SK-N-MC (cell line): ENCODE measurements around the gene ZNF8.

ENCODE experiments used
- DNase-seq: peaks from one replicate; pipeline ENCODE4 v3.0.0-alpha.2; 2011; ENCODE audit warnings: low read depth, low spot score
- H3K27ac ChIP-seq: fragments of 200-600 bp; sonication (generic); 2 replicates; pipeline ENCODE4 v1.5.1; 2016; ENCODE audit warnings: mixed run types
- H3K36me3 ChIP-seq: fragments of 200-600 bp; sonication (generic); 2 replicates; pipeline ENCODE4 v1.6.1; 2017; ENCODE audit warnings: antibody characterized with exemption, low read length, mixed read lengths; ENCODE audit not compliant: insufficient read depth
- H3K4me3 ChIP-seq: fragments of 200-600 bp; sonication (generic); 2 replicates; pipeline ENCODE4 v1.5.1; 2016
- H3K9ac ChIP-seq: fragments of 200-600 bp; sonication (generic); 2 replicates; pipeline ENCODE4 v1.8.0; 2017; ENCODE audit warnings: mixed run types, mixed read lengths; ENCODE audit not compliant: insufficient read length
- H3K9me3 ChIP-seq: fragments of 200-600 bp; sonication (generic); 2 replicates; pipeline ENCODE4 v1.6.1; 2017; ENCODE audit warnings: low read depth, mild to moderate bottlenecking, antibody characterized with exemption, low read length, moderate library complexity, mixed read lengths
- EZH2 ChIP-seq: fragments of 200-600 bp; sonication (generic); IDR thresholded peaks from one replicate; pipeline ENCODE4 v1.6.1; 2017; ENCODE audit warnings: antibody characterized with exemption
- FOXP2 ChIP-seq: optimal IDR thresholded peaks from 2 replicates; pipeline ENCODE3; 2011; ENCODE audit warnings: mild to moderate bottlenecking, moderate library complexity; ENCODE audit not compliant: insufficient read depth; ENCODE audit errors: extremely low read length, control extremely low read depth
- POLR2AphosphoS5 ChIP-seq: IDR thresholded peaks from 2 replicates; pipeline ENCODE4 v1.6.1; 2012; ENCODE audit warnings: mild to moderate bottlenecking, low read depth, low read length, borderline replicate concordance

ZNF8 gene

GRCh38 chr19:58349590-58349989 is 70.8 kb downstream of the ZNF8 start:
- DNase-seq = no peak
- no peak overlapping the region for H3K9ac ChIP-seq
- TF ChIP-seq POLR2AphosphoS5 (no peak), FOXP2 (no peak), EZH2 (no peak)

DNA sequence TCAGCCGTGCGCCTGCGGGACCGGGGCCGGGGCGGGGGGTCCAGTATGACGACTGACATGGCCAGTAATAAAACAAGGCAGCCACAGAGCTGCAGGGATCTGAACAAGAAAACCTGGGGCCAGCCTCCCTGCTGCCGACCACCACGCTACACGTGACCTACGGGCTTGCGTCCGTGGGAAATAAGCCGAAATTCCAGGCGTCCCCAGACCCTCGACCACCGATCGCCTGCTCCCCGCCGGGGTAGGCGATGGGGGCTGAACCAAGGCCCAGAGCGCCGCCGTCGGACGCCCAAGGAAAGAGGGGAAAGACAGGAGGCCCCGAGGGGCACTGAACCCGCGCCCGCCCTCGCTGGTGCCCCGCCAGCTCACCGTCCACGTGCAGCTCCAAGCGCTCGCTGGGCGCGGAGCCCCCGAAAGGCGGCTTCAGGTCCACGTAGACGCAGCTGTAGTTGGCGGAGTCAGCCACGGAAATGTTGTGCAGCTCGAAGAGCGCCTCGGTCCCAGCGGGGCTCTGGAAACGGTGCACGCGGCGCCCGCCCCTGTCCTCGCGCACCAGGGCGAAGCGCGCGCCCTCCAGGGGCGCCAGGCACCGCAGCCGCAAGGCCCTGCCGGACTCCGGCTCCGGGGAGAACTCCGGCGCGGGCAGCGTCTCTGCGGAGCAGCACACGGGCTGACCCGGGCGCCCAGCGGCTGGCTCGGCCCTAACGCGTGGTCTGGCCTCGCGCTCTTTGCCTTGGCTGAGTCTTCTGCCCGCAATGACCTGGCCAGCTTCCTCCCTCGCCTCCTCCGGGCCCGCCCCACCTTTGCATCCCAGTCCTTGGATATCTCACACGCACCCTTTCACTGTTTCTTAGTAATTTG is 71.5 kb downstream of the ZNF8 start:
- no peak overlapping the region for H3K9ac ChIP-seq
- no peak overlapping the region for H3K27ac ChIP-seq
- H3K36me3 ChIP-seq = no peaks in the 10 kb centered on the region
- H3K4me3 ChIP-seq = no peak overlapping the region
- DNase-seq = no peak
- TF ChIP-seq POLR2AphosphoS5 (no peak), FOXP2 (no peak), EZH2 (no peak)
- H3K9me3 ChIP-seq = no peaks in the 10 kb centered on the region

More at GRCh38 chr19:58349590-58349989, 70.8 kb downstream of the ZNF8 start:
- Histone ChIP-seq H3K36me3 (no peaks in the 10 kb centered on the region), H3K4me3 (no peak overlapping the region), H3K27ac (no peak overlapping the region), H3K9me3 (no peaks in the 10 kb centered on the region)

GRCh38 chr19:58350871-58351557 is 72.3 kb downstream of the ZNF8 start:
- no peak for DNase-seq
- no peak for TF ChIP-seq POLR2AphosphoS5
- no peak for TF ChIP-seq FOXP2
- TF ChIP-seq EZH2 = no peak
- no peak overlapping the region for H3K27ac ChIP-seq
- H3K9ac ChIP-seq = no peak overlapping the region
- H3K36me3 ChIP-seq = no peaks in the 10 kb centered on the region
- no peak overlapping the region for H3K4me3 ChIP-seq
- no peaks in the 10 kb centered on the region for H3K9me3 ChIP-seq

DNA sequence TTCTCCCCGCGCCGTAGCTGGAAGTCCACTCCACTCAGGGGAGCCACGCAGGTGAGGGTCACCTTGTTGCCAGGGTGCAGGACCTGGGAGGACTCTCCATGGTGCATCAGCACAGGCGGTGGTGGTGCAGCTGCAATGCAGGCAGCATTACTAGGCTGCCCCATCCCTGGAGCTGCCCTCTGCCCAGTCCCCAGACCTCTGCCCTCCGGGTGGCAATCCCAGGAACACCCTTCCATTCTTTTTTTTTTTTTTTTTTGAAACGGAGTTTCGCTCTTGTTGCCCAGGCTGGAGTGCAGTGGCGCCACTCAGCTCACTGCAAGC is 72.8 kb downstream of the ZNF8 start:
- H3K27ac ChIP-seq = no peak overlapping the region
- no peaks in the 10 kb centered on the region for H3K9me3 ChIP-seq
- no peak overlapping the region for H3K9ac ChIP-seq
- no peak overlapping the region for H3K4me3 ChIP-seq
- DNase-seq = no peak
- H3K36me3 ChIP-seq = no peaks in the 10 kb centered on the region
- TF ChIP-seq EZH2 = no peak
- no peak for TF ChIP-seq FOXP2
- no peak for TF ChIP-seq POLR2AphosphoS5

DNA sequence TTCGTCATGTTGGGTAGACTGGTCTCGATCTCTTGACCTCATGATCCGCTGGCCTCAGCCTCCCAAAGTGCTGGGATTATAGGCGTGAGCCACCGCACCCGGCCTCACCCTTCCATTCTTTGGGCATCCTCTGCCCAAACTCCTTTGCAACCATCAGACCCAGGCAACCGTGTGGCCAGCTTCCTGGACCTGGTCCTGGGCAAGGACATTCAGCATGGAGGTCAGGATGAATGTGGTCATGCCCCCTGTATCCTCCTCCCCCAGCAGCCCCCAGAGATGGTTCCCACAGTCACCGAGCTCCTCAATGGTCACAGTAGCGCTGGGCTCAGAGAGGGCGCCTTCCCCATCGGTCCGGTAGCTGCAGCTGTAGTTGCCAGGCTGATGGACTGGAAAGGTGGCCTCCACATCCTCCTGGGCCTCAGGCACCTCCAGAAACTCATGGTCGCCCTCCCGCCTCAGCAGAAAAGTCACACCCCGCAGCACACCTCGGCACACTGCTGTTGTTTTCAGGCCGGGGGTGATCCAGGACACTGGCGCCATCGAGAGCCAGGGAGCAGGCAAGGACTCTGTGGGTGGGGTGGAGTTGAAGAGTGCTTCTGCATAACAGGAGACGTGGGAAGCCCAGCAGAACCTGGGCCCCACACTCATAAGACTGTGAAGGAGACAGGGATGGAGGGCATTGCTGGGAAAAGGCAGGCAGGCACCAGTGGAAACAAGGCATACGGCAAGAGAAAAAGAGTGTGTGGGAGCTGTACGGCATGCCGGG is 73.4 kb downstream of the ZNF8 start:
- Histone ChIP-seq H3K4me3 (no peak overlapping the region), H3K27ac (no peak overlapping the region), H3K9ac (no peak overlapping the region), H3K9me3 (no peaks in the 10 kb centered on the region), H3K36me3 (no peaks in the 10 kb centered on the region)
- no peak for DNase-seq
- TF ChIP-seq POLR2AphosphoS5 (no peak), EZH2 (no peak), FOXP2 (no peak)
